Lung (tissue), 12 donors: ENCODE data around the gene SSU72. TPM values are rescaled to one million over a fixed set of nuclear protein-coding genes. Genes with fewer than 3 reads are reported as not detected.

Experiments
- ATAC-seq: fragments of 200-7000 bp; cut with Tn5 transposase; one replicate; pipeline ENCODE4 v1.9.1; 2020; ENCODE audit warnings: moderate number of reproducible peaks; ENCODE audit not compliant: insufficient read depth, low FRiP score
- DNase-seq, 3 donors: peaks; one replicate each; pipeline ENCODE4 v3.0.0-alpha.2; 2013 to 2017
- H3K27ac ChIP-seq, 2 donors: one replicate each; pipeline ENCODE4 v1.5.1; 2013; ENCODE audit warnings: mild to moderate bottlenecking in 2 of 2, moderate library complexity in 2 of 2, control low read depth in 1 of 2, inconsistent platforms in 1 of 2, low read depth in 1 of 2, low read length in 1 of 2
- H3K27me3 ChIP-seq, 3 donors: one replicate each; pipeline ENCODE4 v1.5.1; 2013; ENCODE audit warnings: low read length in 2 of 3; ENCODE audit not compliant: control insufficient read depth in 3 of 3, insufficient read depth in 3 of 3
- H3K36me3 ChIP-seq, 4 donors: one replicate each; pipeline ENCODE4 v1.5.1; 2013; ENCODE audit warnings: low read length in 4 of 4, mild to moderate bottlenecking in 1 of 4, moderate library complexity in 1 of 4; ENCODE audit not compliant: control insufficient read depth in 4 of 4, insufficient read depth in 4 of 4
- H3K4me1 ChIP-seq, 5 donors: one replicate each; pipeline ENCODE4 v1.5.1; 2013; ENCODE audit warnings: low read length in 5 of 5, mild to moderate bottlenecking in 2 of 5, moderate library complexity in 1 of 5; ENCODE audit not compliant: control insufficient read depth in 5 of 5, insufficient read depth in 5 of 5
- H3K4me3 ChIP-seq: one replicate; pipeline ENCODE4 v1.5.1; 2013; ENCODE audit warnings: mild to moderate bottlenecking, control low read depth, moderate library complexity
- H3K9ac ChIP-seq, 2 donors: one replicate each; pipeline ENCODE4 v1.5.1; 2013; ENCODE audit warnings: low read length in 2 of 2, control low read depth in 1 of 2; ENCODE audit not compliant: insufficient read depth in 1 of 2
- H3K9me3 ChIP-seq, 4 donors: one replicate each; pipeline ENCODE4 v1.5.1; 2013; ENCODE audit warnings: low read length in 3 of 4, mild to moderate bottlenecking in 1 of 4, moderate library complexity in 1 of 4; ENCODE audit not compliant: control insufficient read depth in 4 of 4, insufficient read depth in 3 of 4
- CTCF ChIP-seq: IDR thresholded peaks from 2 replicates; pipeline ENCODE4 v1.5.1; 2012; ENCODE audit warnings: mild to moderate bottlenecking; ENCODE audit errors: control extremely low read depth, extremely low read depth
- WGBS, 2 donors: extraction: QIAGEN DNeasy Blood & Tissue Kit; methylation state at CpG; one replicate each; pipeline ENCODE4 v1.1.7; 2013; 5-methylcytosine and 5-hydroxymethylcytosine counted together
- polyA plus RNA-seq, 2 donors: library from polyadenylated mRNA; stranded (reverse); fragments of 200-250 nt; gene quantifications; one replicate each; pipeline ENCODE4 v1.2.1, GENCODE V29; 2013
- total RNA-seq, 2 donors: library from RNA; depleted of rRNA in 1 of 2; stranded (reverse); fragments of >200 nt in 1 of 2; gene quantifications; one replicate each; pipeline ENCODE4 v1.2.1, GENCODE V29; 2014 to 2021
- donor health status: control.
- donor health status: control.
- donor health status: Bipolar disorder and iron deficiency.
- donor health status: healthy.
- donor health status: DM: yes; HTN: yes; CAD: no.

Gene SSU72
- total and polyA plus RNA-seq, 4 donors = 63.7 to 128 (median 100) TPM

GRCh38 chr1:1531947-1532346 lies 42.7 kb downstream of the SSU72 start:
- Histone ChIP-seq H3K27me3 (no peaks in the 10 kb centered on the region), H3K9ac (no peak overlapping the region), H3K4me3 (no peak overlapping the region), H3K27ac (no peak overlapping the region), H3K4me1 (no peaks in the 10 kb centered on the region), H3K36me3 (peaks cover 0 to 27% (median 12%) of the 10 kb centered on the region in 4 donors), H3K9me3 (peaks cover 0 to 4% (median 0%) of the 10 kb centered on the region in 4 donors)
- 96% methylated on average over 4 of the region's 4 CpGs for WGBS, 2 donors
- TF ChIP-seq CTCF = no peak
- DNase-seq = no peak
- no peak for ATAC-seq

GRCh38 chr1:1529936-1530335 lies 44.7 kb downstream of the SSU72 start:
- Histone ChIP-seq H3K9ac (no peak overlapping the region), H3K36me3 (peaks cover 0 to 32% (median 14%) of the 10 kb centered on the region in 4 donors), H3K4me3 (no peak overlapping the region), H3K27me3 (no peaks in the 10 kb centered on the region), H3K27ac (no peak overlapping the region), H3K9me3 (peaks cover 0 to 6% (median 0%) of the 10 kb centered on the region in 4 donors), H3K4me1 (no peaks in the 10 kb centered on the region)
- no peak for DNase-seq
- TF ChIP-seq CTCF = no peak
- ATAC-seq = no peak
- 98 to 99% methylated on average over 8 of the region's 8 CpGs for WGBS, 2 donors

- no peak overlapping the region for H3K4me3 ChIP-seq
- TF ChIP-seq CTCF = no peak
- H3K27ac ChIP-seq = no peak overlapping the region
- DNase-seq (no peak), ATAC-seq (no peak)
- H3K9ac ChIP-seq = no peak overlapping the region
- 97 to 98% methylated on average over 16 to 18 of the region's 18 CpGs for WGBS, 2 donors
- peaks cover 0 to 6% (median 0%) of the 10 kb centered on the region in 4 donors for H3K9me3 ChIP-seq
- peaks cover 0 to 31% (median 14%) of the 10 kb centered on the region in 4 donors for H3K36me3 ChIP-seq
- no peaks in the 10 kb centered on the region for H3K4me1 ChIP-seq
- no peaks in the 10 kb centered on the region for H3K27me3 ChIP-seq
Observed at GRCh38 chr1:1529321-1529720, 45.3 kb downstream of the SSU72 start.
